Measurements from ENCODE around the gene CDC123. TPM values are rescaled to one million over a fixed set of nuclear protein-coding genes. Genes with fewer than 3 reads are reported as not detected.

Gene CDC123
- total RNA-seq, 1 experiment from 2014 or later, result 153 TPM

GRCh38 chr10:12299222-12299965, 103.4 kb downstream of the CDC123 start (continued):
- TF ChIP-seq E2F4 (CRISPR knock-in tag; IDR thresholded peaks at IDR 0.05; ENCODE audit: borderline replicate concordance, low read depth), result no peak
- no peak for TF ChIP-seq GABPB1 (CRISPR knock-in tag; IDR thresholded peaks at IDR 0.05)
- TF ChIP-seq ZSCAN18 (CRISPR knock-in tag; IDR thresholded peaks at IDR 0.05), result no peak
- TF ChIP-seq ZNF219 (CRISPR knock-in tag; IDR thresholded peaks at IDR 0.05; ENCODE audit: borderline replicate concordance), result no peak
- no peak for TF ChIP-seq TP53 (CRISPR knock-in tag; IDR thresholded peaks at IDR 0.05)
- no peak for TF ChIP-seq CTCF (IDR thresholded peaks at IDR 0.05)
- no peak for TF ChIP-seq E2F1 (CRISPR knock-in tag; IDR thresholded peaks at IDR 0.05)
- no peak for TF ChIP-seq SP1 (CRISPR knock-in tag; conservative IDR thresholded peaks at IDR 0.05)
- no peak for TF ChIP-seq ZNF263 (CRISPR knock-in tag; IDR thresholded peaks at IDR 0.05; ENCODE audit: low read depth)
- no peak for TF ChIP-seq FOXP1 (CRISPR knock-in tag; IDR thresholded peaks at IDR 0.05; ENCODE audit: borderline replicate concordance)
- no peak for TF ChIP-seq AR (CRISPR knock-in tag; IDR thresholded peaks at IDR 0.05)
- TF ChIP-seq IRF1 (CRISPR knock-in tag; IDR thresholded peaks at IDR 0.05), result no peak

Other genes with a start within 250 kb of the CDC123 start
- gene UPF2, start 153.4 kb upstream of the CDC123 start, total RNA-seq (2021), result 24.3 to 26.0 TPM (median 25.6 TPM) in 3 replicates
- gene DHTKD1, start 127.2 kb upstream of the CDC123 start, total RNA-seq (2021), result 57.9 to 70.6 TPM (median 66.3 TPM) in 3 replicates
- gene SEC61A2, start 66.5 kb upstream of the CDC123 start, total RNA-seq (2021), result 14.5 to 19.0 TPM (median 16.3 TPM) in 3 replicates
- gene NUDT5, start 297 bp upstream of the CDC123 start, total RNA-seq (2021), result 107 to 119 TPM (median 109 TPM) in 3 replicates
- 7.9 to 10.2 TPM (median 8.0 TPM) in 3 replicates for gene CAMK1D, start 153.4 kb downstream of the CDC123 start, total RNA-seq (2021)